ENCODE results near the gene DHX9. TPM values are rescaled to one million over a fixed set of nuclear protein-coding genes. Genes with fewer than 3 reads are reported as not detected.
A peak's percentile ranks its signal among the peaks of the same experiment; 100 is the strongest.

DHX9 gene
- total and polyA plus RNA-seq, 9 of the 15 experiments (the other 6 are each of a cell fraction or from before 2014, with no cell fraction given): 100 to 409 (median 294) TPM

DNA sequence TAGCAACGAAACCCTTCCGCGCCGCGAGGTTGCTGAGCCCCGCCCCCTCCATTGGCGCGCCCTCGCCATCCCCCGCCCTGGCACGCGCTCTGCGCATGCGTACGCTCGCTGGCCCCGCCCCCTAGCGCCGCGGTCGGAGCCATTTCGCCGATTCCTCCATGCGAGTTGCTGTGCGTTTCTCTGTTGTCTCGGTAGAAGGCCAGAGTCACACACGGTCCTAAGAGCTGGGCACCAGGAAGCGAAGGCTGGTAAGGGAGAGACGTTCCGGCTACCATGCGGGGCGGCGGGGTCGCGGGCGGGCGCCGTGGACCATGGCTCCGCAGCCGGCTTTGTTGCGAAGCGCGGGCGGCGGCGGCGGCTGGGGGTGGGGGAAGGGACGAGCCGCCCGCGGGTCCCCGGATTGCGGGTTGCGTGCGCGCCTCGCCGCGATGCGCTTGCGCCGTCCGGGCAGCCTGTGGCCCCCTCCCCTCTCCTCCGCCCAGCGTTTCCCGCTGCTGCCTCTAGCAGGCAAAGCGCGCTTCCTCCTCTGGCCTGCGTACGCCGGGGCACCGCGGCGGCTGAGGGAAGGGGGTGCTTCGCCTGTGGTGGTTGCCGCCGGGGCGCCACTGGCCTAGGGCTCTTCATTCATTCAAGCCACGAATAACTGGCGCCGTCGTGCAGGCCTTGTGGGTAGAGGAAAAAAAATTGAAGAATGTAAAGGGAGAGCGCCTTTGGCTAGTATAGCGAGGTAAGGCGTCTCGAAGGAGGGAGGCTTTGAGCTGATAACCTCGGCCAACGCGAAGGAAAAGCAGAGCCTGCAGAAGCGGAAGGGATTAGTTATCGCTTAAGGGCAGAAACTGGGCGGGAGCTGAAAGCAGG is at the start of gene DHX9 (continued):
- TF ChIP-seq, protein P1, sequence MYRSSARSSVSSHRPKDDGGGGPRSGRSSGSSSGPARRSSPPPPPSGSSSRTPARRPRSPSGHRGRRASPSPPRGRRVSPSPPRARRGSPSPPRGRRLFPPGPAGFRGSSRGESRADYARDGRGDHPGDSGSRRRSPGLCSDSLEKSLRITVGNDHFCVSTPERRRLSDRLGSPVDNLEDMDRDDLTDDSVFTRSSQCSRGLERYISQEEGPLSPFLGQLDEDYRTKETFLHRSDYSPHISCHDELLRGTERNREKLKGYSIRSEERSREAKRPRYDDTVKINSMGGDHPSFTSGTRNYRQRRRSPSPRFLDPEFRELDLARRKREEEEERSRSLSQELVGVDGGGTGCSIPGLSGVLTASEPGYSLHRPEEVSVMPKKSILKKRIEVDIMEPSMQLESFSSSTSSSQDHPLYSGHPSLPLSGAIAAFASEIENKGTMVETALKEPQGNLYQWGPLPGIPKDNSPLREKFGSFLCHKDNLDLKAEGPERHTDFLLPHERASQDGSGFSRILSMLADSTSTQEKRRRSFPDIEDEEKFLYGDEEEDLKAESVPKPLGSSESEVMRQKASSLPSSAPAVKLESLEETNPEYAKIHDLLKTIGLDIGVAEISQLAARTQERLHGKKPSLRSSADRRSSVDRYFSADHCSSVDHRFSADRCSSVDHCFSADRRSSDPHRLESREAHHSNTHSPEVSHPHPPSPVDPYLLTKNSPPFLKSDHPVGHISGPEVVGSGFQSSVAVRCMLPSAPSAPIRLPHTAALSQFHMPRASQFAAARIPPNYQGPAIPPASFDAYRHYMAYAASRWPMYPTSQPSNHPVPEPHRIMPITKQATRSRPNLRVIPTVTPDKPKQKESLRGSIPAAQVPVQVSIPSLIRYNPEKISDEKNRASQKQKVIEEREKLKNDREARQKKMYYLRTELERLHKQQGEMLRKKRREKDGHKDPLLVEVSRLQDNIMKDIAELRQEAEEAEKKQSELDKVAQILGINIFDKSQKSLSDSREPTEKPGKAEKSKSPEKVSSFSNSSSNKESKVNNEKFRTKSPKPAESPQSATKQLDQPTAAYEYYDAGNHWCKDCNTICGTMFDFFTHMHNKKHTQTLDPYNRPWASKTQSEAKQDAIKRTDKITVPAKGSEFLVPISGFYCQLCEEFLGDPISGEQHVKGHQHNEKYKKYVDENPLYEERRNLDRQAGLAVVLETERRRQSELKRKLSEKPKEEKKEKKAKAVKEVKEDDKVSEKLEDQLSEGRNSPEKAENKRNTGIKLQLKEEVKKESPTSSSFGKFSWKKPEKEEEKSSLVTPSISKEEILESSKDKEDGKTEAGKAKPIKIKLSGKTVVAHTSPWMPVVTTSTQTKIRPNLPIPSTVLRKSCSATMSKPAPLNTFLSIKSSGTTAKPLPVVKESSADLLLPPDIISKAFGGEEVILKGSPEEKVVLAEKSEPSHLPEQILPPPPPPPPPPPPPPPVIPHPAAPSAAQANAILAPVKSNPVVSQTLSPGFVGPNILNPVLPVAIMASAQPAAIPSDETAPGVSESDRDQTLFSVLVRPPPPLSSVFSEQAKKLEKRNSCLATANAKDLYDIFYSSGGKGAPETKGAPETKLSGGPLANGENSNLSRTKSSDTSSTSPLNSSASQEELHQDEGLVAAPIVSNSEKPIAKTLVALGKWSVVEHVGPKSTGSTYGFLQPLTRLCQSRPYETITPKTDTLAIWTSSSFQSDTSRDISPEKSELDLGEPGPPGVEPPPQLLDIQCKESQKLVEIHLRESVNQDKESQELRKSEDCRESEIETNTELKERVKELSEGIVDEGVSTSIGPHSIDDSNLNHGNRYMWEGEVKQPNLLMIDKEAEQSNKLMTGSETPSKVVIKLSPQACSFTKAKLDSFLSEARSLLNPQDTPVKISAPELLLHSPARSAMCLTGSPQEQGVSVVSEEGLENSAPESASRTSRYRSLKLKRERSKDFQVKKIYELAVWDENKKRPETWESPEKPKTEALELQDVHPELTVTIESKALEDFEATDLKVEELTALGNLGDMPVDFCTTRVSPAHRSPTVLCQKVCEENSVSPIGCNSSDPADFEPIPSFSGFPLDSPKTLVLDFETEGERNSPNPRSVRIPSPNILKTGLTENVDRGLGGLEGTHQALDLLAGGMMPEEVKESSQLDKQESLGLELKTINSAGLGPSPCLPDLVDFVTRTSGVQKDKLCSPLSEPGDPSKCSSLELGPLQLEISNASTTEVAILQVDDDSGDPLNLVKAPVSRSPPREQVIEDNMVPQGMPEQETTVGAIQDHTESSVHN (IDR thresholded peaks at IDR 0.05; ENCODE audit: borderline replicate concordance in 1 of 2, low read depth in 1 of 2): peak in 1 of 2 experiments; percentile 57; a peak in 2 of 4 replicates
- TF ChIP-seq SRSF9 (IDR thresholded peaks at IDR 0.05; ENCODE audit: borderline replicate concordance, low read depth, low read length) (no peak), E2F8 (IDR thresholded peaks at IDR 0.05; ENCODE audit: low read depth, partially characterized antibody) (peak; percentile 74)
- TF ChIP-seq, protein P2, sequence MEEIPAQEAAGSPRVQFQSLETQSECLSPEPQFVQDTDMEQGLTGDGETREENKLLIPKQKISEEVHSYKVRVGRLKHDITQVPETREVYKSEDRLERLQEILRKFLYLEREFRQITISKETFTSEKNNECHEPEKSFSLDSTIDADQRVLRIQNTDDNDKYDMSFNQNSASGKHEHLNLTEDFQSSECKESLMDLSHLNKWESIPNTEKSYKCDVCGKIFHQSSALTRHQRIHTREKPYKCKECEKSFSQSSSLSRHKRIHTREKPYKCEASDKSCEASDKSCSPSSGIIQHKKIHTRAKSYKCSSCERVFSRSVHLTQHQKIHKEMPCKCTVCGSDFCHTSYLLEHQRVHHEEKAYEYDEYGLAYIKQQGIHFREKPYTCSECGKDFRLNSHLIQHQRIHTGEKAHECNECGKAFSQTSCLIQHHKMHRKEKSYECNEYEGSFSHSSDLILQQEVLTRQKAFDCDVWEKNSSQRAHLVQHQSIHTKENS (CRISPR knock-in tag; IDR thresholded peaks at IDR 0.05): no peak
- TF ChIP-seq, protein P3, sequence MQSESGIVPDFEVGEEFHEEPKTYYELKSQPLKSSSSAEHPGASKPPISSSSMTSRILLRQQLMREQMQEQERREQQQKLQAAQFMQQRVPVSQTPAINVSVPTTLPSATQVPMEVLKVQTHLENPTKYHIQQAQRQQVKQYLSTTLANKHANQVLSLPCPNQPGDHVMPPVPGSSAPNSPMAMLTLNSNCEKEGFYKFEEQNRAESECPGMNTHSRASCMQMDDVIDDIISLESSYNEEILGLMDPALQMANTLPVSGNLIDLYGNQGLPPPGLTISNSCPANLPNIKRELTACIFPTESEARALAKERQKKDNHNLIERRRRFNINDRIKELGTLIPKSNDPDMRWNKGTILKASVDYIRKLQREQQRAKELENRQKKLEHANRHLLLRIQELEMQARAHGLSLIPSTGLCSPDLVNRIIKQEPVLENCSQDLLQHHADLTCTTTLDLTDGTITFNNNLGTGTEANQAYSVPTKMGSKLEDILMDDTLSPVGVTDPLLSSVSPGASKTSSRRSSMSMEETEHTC (IDR thresholded peaks at IDR 0.05): no peak; the same call in 1 of the 2 replicates
- TF ChIP-seq, protein P4, sequence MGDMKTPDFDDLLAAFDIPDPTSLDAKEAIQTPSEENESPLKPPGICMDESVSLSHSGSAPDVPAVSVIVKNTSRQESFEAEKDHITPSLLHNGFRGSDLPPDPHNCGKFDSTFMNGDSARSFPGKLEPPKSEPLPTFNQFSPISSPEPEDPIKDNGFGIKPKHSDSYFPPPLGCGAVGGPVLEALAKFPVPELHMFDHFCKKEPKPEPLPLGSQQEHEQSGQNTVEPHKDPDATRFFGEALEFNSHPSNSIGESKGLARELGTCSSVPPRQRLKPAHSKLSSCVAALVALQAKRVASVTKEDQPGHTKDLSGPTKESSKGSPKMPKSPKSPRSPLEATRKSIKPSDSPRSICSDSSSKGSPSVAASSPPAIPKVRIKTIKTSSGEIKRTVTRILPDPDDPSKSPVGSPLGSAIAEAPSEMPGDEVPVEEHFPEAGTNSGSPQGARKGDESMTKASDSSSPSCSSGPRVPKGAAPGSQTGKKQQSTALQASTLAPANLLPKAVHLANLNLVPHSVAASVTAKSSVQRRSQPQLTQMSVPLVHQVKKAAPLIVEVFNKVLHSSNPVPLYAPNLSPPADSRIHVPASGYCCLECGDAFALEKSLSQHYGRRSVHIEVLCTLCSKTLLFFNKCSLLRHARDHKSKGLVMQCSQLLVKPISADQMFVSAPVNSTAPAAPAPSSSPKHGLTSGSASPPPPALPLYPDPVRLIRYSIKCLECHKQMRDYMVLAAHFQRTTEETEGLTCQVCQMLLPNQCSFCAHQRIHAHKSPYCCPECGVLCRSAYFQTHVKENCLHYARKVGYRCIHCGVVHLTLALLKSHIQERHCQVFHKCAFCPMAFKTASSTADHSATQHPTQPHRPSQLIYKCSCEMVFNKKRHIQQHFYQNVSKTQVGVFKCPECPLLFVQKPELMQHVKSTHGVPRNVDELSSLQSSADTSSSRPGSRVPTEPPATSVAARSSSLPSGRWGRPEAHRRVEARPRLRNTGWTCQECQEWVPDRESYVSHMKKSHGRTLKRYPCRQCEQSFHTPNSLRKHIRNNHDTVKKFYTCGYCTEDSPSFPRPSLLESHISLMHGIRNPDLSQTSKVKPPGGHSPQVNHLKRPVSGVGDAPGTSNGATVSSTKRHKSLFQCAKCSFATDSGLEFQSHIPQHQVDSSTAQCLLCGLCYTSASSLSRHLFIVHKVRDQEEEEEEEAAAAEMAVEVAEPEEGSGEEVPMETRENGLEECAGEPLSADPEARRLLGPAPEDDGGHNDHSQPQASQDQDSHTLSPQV (IDR thresholded peaks at IDR 0.05): no peak

Data from K562 (cell line).